Thoracic aorta (tissue), 2 donors: ENCODE results near the gene C1orf159. TPM values are rescaled to one million over a fixed set of nuclear protein-coding genes. Genes with fewer than 3 reads are reported as not detected.
A peak's percentile ranks its signal among the peaks of the same experiment; 100 is the strongest.

Experiments used
- ATAC-seq: fragments of 150-250 bp; one replicate; pipeline ENCODE4 v1.8.0; 2017; ENCODE audit warnings: low read depth; ENCODE audit not compliant: insufficient number of reproducible peaks, low FRiP score
- DNase-seq: peaks from one replicate; pipeline ENCODE4 v3.0.0-alpha.2; 2020; ENCODE audit warnings: low spot score
- H3K27ac ChIP-seq, 2 donors: fragments of 200-600 bp; sonication (generic); 1 replicate in 1 of 2; 2 replicates in 1 of 2; pipeline ENCODE4 v1.5.1; 2016; ENCODE audit warnings: mild to moderate bottlenecking in 2 of 2, moderate library complexity in 2 of 2
- H3K27me3 ChIP-seq: fragments of 200-600 bp; sonication (generic); replicated peaks from 2 replicates; pipeline ENCODE4 v1.6.0; 2016; ENCODE audit warnings: mild to moderate bottlenecking; ENCODE audit not compliant: insufficient read depth
- H3K36me3 ChIP-seq: fragments of 200-600 bp; sonication (generic); one replicate; pipeline ENCODE4 v1.5.1; 2016
- H3K4me1 ChIP-seq, 2 donors: fragments of 200-600 bp; sonication (generic); 1 replicate in 1 of 2; 2 replicates in 1 of 2; pipeline versions ENCODE4 v1.5.1 to v1.6.0; 2016; ENCODE audit warnings: low read depth in 2 of 2, mild to moderate bottlenecking in 1 of 2; ENCODE audit not compliant: control insufficient read depth in 1 of 2
- H3K4me3 ChIP-seq: fragments of 200-600 bp; sonication (generic); 2 replicates; pipeline ENCODE4 v1.5.1; 2016; ENCODE audit warnings: mild to moderate bottlenecking
- H3K9me3 ChIP-seq: fragments of 200-600 bp; sonication (generic); 2 replicates; pipeline ENCODE4 v1.5.1; 2016
- total RNA-seq, 2 donors: library from RNA; depleted of rRNA; stranded (reverse); fragments of >200 nt; gene quantifications; one replicate each; pipeline versions ENCODE4 v1.1.0 to v1.2.3, GENCODE V29; 2016
- TF ChIP-seq, protein P1 (sequence below): fragments of 200-600 bp; sonication (generic); IDR thresholded peaks from one replicate; pipeline ENCODE4 v1.5.1; 2019; ENCODE audit warnings: antibody characterized with exemption

Gene C1orf159
- total RNA-seq, 2 donors from 2014 or later, result 10.8 to 21.2 TPM

DNA sequence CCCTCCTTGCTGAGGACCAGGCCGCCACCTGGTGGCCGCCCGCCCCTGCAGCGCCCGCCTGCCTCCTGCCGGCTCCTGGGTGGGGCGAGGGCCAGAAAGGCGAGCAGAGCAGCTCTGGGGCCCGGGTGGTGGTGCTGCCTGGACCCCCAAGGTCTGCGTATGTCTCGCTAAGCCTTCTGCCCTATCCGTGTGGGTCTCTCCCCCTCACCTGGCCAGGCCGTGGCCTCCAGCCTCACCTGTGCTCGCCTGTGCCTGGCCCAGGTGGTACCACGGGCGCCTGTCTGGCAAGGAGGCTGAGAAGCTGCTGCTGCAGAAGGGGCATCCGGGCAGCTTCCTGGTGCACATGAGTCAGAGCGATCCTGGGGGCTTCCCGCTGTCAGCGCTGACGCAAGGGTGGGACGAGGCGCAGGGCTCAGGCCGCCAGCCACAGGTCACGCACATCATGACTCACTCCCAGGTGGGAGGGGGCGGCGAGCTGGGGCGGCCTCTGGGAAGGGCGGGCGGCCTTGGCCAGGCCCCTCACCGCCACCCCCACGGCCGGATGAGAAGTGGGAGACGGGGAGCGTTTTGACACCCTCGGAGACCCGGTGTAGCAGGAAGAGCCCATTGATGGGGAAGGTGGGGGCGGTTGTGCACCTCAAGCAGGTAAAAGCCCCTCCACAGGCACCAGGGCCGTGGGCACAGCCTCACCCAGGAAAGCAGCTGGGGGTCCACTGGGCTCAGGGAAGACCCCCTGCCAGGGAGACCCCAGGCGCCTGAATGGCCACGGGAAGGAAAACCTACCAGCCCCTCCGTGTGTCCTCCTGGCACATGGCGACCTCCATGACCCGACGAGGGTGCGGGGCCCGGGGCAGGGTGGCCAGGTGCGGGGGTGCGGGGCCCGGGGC lies 51.7 kb downstream of the C1orf159 start:
- Histone ChIP-seq H3K4me3 (no peak overlapping the region), H3K4me1 (peaks cover 5 to 23% of the 10 kb centered on the region in 2 donors), H3K36me3 (no peaks in the 10 kb centered on the region), H3K9me3 (no peaks in the 10 kb centered on the region), H3K27ac (no peak overlapping the region), H3K27me3 (peaks cover 15% of the 10 kb centered on the region)
- DNase-seq (no peak), ATAC-seq (no peak)
- TF ChIP-seq, protein P1, sequence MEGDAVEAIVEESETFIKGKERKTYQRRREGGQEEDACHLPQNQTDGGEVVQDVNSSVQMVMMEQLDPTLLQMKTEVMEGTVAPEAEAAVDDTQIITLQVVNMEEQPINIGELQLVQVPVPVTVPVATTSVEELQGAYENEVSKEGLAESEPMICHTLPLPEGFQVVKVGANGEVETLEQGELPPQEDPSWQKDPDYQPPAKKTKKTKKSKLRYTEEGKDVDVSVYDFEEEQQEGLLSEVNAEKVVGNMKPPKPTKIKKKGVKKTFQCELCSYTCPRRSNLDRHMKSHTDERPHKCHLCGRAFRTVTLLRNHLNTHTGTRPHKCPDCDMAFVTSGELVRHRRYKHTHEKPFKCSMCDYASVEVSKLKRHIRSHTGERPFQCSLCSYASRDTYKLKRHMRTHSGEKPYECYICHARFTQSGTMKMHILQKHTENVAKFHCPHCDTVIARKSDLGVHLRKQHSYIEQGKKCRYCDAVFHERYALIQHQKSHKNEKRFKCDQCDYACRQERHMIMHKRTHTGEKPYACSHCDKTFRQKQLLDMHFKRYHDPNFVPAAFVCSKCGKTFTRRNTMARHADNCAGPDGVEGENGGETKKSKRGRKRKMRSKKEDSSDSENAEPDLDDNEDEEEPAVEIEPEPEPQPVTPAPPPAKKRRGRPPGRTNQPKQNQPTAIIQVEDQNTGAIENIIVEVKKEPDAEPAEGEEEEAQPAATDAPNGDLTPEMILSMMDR, result peak; percentile 84

GRCh38 chr1:1063261-1063944 lies 52.5 kb downstream of the C1orf159 start:
- Histone ChIP-seq H3K27me3 (peaks cover 15% of the 10 kb centered on the region), H3K27ac (no peak overlapping the region), H3K4me3 (no peak overlapping the region), H3K4me1 (peaks cover 9 to 25% of the 10 kb centered on the region in 2 donors), H3K36me3 (no peaks in the 10 kb centered on the region), H3K9me3 (no peaks in the 10 kb centered on the region)
- TF ChIP-seq, protein P1, result no peak
- ATAC-seq, result no peak
- no peak for DNase-seq

- Histone ChIP-seq H3K27me3 (peaks cover 15% of the 10 kb centered on the region), H3K4me1 (peaks cover 9 to 22% of the 10 kb centered on the region in 2 donors), H3K4me3 (no peak overlapping the region), H3K36me3 (no peaks in the 10 kb centered on the region), H3K9me3 (no peaks in the 10 kb centered on the region), H3K27ac (no peak overlapping the region)
- DNase-seq, result no peak
- no peak for ATAC-seq
- TF ChIP-seq, protein P1, result no peak
Measured at GRCh38 chr1:1062348-1063163, 53.3 kb downstream of the C1orf159 start.

- Histone ChIP-seq H3K4me3 (no peak overlapping the region), H3K9me3 (no peaks in the 10 kb centered on the region), H3K27ac (no peak overlapping the region), H3K27me3 (peaks cover 19% of the 10 kb centered on the region), H3K4me1 (peaks cover 9 to 22% of the 10 kb centered on the region in 2 donors), H3K36me3 (no peaks in the 10 kb centered on the region)
- DNase-seq (no peak), ATAC-seq (no peak)
- TF ChIP-seq, protein P1, result no peak
Measured at GRCh38 chr1:1061682-1062345, 54.1 kb downstream of the C1orf159 start.
